SK-N-SH treated with all-trans-retinoic acid at 6 μM for 48 hours (cell line): Measurements from ENCODE around the gene MYH9.
"Not testable (repeated sequence)": the region's sequence is repeated elsewhere in the genome, so short reads cannot be mapped to it uniquely, and the experiment has no call there.

Experiments
- ATAC-seq: fragments of 200-7000 bp; cut with Tn5 transposase; 3 replicates; pipeline ENCODE4 v1.9.1; 2020; ENCODE audit warnings: mild to moderate bottlenecking, moderate library complexity
- ARNTL ChIP-seq: fragments of 450-650 bp; formaldehyde crosslinking; IDR thresholded peaks from 2 replicates; pipeline ENCODE4 v1.5.0; 2020; ENCODE audit warnings: low read depth, mild to moderate bottlenecking, moderate library complexity, borderline replicate concordance
- BACH2 ChIP-seq: fragments of 250-450 bp; sonication (Bioruptor Pico); IDR thresholded peaks from 2 replicates; pipeline ENCODE4 v1.9.0; 2021; ENCODE audit warnings: mild to moderate bottlenecking, borderline replicate concordance
- CSDC2 ChIP-seq: fragments of 250-450 bp; sonication (Bioruptor Pico); IDR thresholded peaks from 2 replicates; pipeline ENCODE4 v1.5.0; 2020; ENCODE audit warnings: mild to moderate bottlenecking, moderate library complexity
- ESRRG ChIP-seq: fragments of 250-450 bp; sonication (Bioruptor Pico); IDR thresholded peaks from 2 replicates; pipeline ENCODE4 v1.6.1; 2021; ENCODE audit warnings: mild to moderate bottlenecking
- GLIS3 ChIP-seq: fragments of 250-450 bp; sonication (Bioruptor Pico); IDR thresholded peaks from 2 replicates; pipeline ENCODE4 v1.5.0; 2020; ENCODE audit warnings: mild to moderate bottlenecking, moderate library complexity
- ISL1 ChIP-seq: fragments of 250-450 bp; sonication (Bioruptor Pico); IDR thresholded peaks from 2 replicates; pipeline ENCODE4 v2.1.2; 2022; ENCODE audit warnings: mild to moderate bottlenecking, moderate library complexity
- OSR1 ChIP-seq: fragments of 250-450 bp; sonication (Bioruptor Pico); IDR thresholded peaks from 2 replicates; pipeline ENCODE4 v1.8.0; 2022; ENCODE audit warnings: moderate library complexity, mild to moderate bottlenecking, inconsistent platforms
- PPARA ChIP-seq: fragments of 250-450 bp; sonication (Bioruptor Pico); IDR thresholded peaks from 2 replicates; pipeline ENCODE4 v1.5.0; 2020; ENCODE audit warnings: mild to moderate bottlenecking, borderline replicate concordance
- RARB ChIP-seq: fragments of 250-450 bp; sonication (Bioruptor Pico); IDR thresholded peaks from 2 replicates; pipeline ENCODE4 v1.8.0; 2021; ENCODE audit warnings: mild to moderate bottlenecking, moderate library complexity
- SNAI2 ChIP-seq: fragments of 250-450 bp; sonication (Bioruptor Pico); IDR thresholded peaks from 2 replicates; pipeline ENCODE4 v1.5.0; 2020; ENCODE audit warnings: mild to moderate bottlenecking, moderate library complexity
- TCF4 ChIP-seq: fragments of 250-450 bp; sonication (Bioruptor Pico); IDR thresholded peaks from 2 replicates; pipeline ENCODE4 v1.8.0; 2021; ENCODE audit warnings: mild to moderate bottlenecking, moderate library complexity, borderline replicate concordance
- TOX ChIP-seq: fragments of 250-450 bp; sonication (Bioruptor Pico); IDR thresholded peaks from 2 replicates; pipeline ENCODE4 v1.8.0; 2021; ENCODE audit warnings: mild to moderate bottlenecking, moderate library complexity, borderline replicate concordance
- ZC3H10 ChIP-seq: fragments of 250-450 bp; sonication (Bioruptor Pico); IDR thresholded peaks from 2 replicates; pipeline ENCODE4 v1.5.1; 2021; ENCODE audit warnings: mild to moderate bottlenecking, moderate library complexity
- ZFP3 ChIP-seq: fragments of 250-450 bp; sonication (Bioruptor Pico); IDR thresholded peaks from 2 replicates; pipeline ENCODE4 v1.5.0; 2020; ENCODE audit warnings: mild to moderate bottlenecking, moderate library complexity
- ZFP30 ChIP-seq: fragments of 450-650 bp; formaldehyde crosslinking; IDR thresholded peaks from 2 replicates; pipeline ENCODE4 v1.5.0; 2022; ENCODE audit warnings: mild to moderate bottlenecking, moderate library complexity
- ZNF565 ChIP-seq: fragments of 450-650 bp; formaldehyde crosslinking; conservative IDR thresholded peaks from 2 replicates; pipeline ENCODE4 v1.5.0; 2020; ENCODE audit warnings: low read depth, mild to moderate bottlenecking, moderate library complexity
- ZNF70 ChIP-seq: fragments of 450-650 bp; formaldehyde crosslinking; IDR thresholded peaks from 2 replicates; pipeline ENCODE4 v1.5.0; 2020; ENCODE audit warnings: mild to moderate bottlenecking, moderate library complexity
- ZNF8 ChIP-seq: fragments of 450-650 bp; formaldehyde crosslinking; IDR thresholded peaks from 2 replicates; pipeline ENCODE4 v1.5.0; 2020; ENCODE audit warnings: mild to moderate bottlenecking, moderate library complexity
- TF ChIP-seq, protein P1 (sequence below): fragments of 250-450 bp; sonication (Bioruptor Pico); IDR thresholded peaks from 2 replicates; pipeline ENCODE4 v1.5.1; 2020; ENCODE audit warnings: low read depth, mild to moderate bottlenecking, moderate library complexity
- TF ChIP-seq, protein P2 (sequence below): fragments of 250-450 bp; sonication (Bioruptor Pico); IDR thresholded peaks from 2 replicates; pipeline ENCODE4 v1.8.0; 2020; ENCODE audit warnings: mild to moderate bottlenecking, moderate library complexity, borderline replicate concordance
- TF ChIP-seq, protein P3 (sequence below): fragments of 250-450 bp; sonication (Bioruptor Pico); IDR thresholded peaks from 2 replicates; pipeline ENCODE4 v1.8.0; 2021; ENCODE audit warnings: low read depth, mild to moderate bottlenecking, moderate library complexity, borderline replicate concordance
- TF ChIP-seq, protein P4 (sequence below): fragments of 250-450 bp; sonication (Bioruptor Pico); IDR thresholded peaks from 2 replicates; pipeline ENCODE4 v1.5.1; 2021; ENCODE audit warnings: mild to moderate bottlenecking, moderate library complexity
- TF ChIP-seq, protein P5 (sequence below): fragments of 250-450 bp; sonication (Bioruptor Pico); IDR thresholded peaks from 2 replicates; pipeline ENCODE4 v1.5.0; 2020; ENCODE audit warnings: mild to moderate bottlenecking, moderate library complexity

MYH9 gene

DNA sequence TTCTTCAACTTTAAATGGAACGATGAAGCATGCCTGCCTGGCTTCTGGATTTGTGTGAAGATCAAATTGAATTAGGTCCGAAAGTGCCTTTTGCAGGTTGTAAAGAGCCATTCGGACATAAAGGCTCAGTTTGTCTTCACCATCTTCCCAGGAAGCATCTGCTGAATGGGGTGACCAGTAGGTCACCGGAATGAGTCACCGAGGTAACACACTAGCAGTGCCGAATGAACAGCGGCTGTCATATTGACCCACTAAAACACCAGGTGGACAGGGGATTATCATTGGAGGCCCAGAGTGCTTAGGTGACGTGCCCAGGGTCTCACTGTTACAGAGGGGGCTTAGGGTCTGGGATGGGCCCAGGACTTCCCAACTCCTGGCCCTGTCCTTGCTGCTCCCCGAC, 43.1 kb upstream of the MYH9 start:
- TF ChIP-seq PPARA (CRISPR knock-in tag) (no peak), RARB (CRISPR knock-in tag) (no peak), ISL1 (CRISPR knock-in tag) (no peak), ZNF8 (CRISPR knock-in tag) (no peak), ARNTL (CRISPR knock-in tag) (no peak), ZC3H10 (CRISPR knock-in tag) (no peak), ZFP30 (no peak), SNAI2 (CRISPR knock-in tag) (no peak), ZNF70 (CRISPR knock-in tag) (no peak), TOX (CRISPR knock-in tag) (no peak), ZFP3 (CRISPR knock-in tag) (no peak), GLIS3 (CRISPR knock-in tag) (no peak), TCF4 (CRISPR knock-in tag) (no peak), ESRRG (CRISPR knock-in tag) (no peak), BACH2 (no peak)
- TF ChIP-seq, protein P1, sequence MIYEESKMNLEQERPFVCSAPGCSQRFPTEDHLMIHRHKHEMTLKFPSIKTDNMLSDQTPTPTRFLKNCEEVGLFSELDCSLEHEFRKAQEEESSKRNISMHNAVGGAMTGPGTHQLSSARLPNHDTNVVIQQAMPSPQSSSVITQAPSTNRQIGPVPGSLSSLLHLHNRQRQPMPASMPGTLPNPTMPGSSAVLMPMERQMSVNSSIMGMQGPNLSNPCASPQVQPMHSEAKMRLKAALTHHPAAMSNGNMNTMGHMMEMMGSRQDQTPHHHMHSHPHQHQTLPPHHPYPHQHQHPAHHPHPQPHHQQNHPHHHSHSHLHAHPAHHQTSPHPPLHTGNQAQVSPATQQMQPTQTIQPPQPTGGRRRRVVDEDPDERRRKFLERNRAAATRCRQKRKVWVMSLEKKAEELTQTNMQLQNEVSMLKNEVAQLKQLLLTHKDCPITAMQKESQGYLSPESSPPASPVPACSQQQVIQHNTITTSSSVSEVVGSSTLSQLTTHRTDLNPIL (CRISPR knock-in tag): no peak
- TF ChIP-seq, protein P2, sequence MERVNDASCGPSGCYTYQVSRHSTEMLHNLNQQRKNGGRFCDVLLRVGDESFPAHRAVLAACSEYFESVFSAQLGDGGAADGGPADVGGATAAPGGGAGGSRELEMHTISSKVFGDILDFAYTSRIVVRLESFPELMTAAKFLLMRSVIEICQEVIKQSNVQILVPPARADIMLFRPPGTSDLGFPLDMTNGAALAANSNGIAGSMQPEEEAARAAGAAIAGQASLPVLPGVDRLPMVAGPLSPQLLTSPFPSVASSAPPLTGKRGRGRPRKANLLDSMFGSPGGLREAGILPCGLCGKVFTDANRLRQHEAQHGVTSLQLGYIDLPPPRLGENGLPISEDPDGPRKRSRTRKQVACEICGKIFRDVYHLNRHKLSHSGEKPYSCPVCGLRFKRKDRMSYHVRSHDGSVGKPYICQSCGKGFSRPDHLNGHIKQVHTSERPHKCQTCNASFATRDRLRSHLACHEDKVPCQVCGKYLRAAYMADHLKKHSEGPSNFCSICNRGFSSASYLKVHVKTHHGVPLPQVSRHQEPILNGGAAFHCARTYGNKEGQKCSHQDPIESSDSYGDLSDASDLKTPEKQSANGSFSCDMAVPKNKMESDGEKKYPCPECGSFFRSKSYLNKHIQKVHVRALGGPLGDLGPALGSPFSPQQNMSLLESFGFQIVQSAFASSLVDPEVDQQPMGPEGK (CRISPR knock-in tag): no peak
- ATAC-seq: no peak

DNA sequence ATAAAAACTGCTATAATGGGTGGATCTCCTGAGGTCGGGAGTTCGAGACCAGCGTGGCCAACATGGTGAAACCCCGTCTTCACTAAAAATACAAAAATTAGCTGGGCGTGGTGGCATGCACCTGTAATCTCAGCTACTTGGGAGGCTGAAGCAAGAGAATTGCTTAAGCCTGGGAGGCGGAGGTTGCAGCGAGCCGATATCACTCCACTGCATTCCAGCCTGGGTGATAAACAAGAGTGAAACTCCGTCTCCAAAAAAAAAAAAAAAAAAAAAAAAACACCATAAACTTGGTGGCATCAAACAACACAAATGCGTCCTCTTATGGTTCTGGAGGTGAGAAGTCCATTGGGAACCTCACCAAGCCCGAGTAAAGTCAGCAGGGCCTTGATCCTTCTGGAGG, 40.2 kb upstream of the MYH9 start:
- ATAC-seq: not testable (repeated sequence)

DNA sequence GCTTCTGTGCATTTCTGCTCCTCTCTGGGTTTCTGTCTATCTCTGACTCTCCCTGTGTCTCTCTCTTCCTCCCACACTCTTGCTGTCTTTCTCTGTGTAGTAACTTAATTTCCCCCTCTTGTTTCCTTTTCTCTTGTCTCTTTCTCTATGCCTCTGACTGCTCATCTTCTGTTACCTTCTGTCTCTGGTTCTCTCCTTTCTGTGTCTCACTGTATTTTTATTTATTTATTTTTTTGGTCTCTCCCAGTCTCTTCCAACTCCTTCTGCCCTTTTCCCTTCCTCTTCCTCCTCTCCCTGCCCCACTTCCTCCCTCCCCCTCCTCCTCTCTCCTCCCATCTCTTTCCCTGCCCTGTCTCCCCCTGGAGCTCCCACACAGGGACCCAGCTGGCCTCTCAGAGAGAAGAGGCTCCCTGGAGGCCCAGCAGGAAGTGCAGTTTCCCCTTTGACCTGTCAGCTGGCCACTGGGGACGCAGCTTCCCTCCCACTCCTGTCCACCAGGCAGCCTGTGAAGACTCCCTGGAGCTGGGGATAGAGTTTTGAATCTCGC, 38.3 kb upstream of the MYH9 start:
- ATAC-seq: peak; percentile 63
- TF ChIP-seq, protein P3, sequence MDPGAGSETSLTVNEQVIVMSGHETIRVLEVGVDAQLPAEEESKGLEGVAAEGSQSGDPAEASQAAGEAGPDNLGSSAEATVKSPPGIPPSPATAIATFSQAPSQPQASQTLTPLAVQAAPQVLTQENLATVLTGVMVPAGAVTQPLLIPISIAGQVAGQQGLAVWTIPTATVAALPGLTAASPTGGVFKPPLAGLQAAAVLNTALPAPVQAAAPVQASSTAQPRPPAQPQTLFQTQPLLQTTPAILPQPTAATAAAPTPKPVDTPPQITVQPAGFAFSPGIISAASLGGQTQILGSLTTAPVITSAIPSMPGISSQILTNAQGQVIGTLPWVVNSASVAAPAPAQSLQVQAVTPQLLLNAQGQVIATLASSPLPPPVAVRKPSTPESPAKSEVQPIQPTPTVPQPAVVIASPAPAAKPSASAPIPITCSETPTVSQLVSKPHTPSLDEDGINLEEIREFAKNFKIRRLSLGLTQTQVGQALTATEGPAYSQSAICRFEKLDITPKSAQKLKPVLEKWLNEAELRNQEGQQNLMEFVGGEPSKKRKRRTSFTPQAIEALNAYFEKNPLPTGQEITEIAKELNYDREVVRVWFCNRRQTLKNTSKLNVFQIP: no peak
- no peak for TF ChIP-seq CSDC2 (CRISPR knock-in tag)
- TF ChIP-seq BACH2: no peak
- no peak for TF ChIP-seq TOX (CRISPR knock-in tag)
- TF ChIP-seq TCF4 (CRISPR knock-in tag): no peak
- no peak for TF ChIP-seq PPARA (CRISPR knock-in tag)
- no peak for TF ChIP-seq RARB (CRISPR knock-in tag)
- no peak for TF ChIP-seq ZFP30
- TF ChIP-seq ZFP3 (CRISPR knock-in tag): no peak
- TF ChIP-seq ZNF70 (CRISPR knock-in tag): no peak
- no peak for TF ChIP-seq ISL1 (CRISPR knock-in tag)
- TF ChIP-seq, protein P1 (CRISPR knock-in tag): no peak
- TF ChIP-seq ESRRG (CRISPR knock-in tag): no peak
- TF ChIP-seq ZNF8 (CRISPR knock-in tag): no peak

DNA sequence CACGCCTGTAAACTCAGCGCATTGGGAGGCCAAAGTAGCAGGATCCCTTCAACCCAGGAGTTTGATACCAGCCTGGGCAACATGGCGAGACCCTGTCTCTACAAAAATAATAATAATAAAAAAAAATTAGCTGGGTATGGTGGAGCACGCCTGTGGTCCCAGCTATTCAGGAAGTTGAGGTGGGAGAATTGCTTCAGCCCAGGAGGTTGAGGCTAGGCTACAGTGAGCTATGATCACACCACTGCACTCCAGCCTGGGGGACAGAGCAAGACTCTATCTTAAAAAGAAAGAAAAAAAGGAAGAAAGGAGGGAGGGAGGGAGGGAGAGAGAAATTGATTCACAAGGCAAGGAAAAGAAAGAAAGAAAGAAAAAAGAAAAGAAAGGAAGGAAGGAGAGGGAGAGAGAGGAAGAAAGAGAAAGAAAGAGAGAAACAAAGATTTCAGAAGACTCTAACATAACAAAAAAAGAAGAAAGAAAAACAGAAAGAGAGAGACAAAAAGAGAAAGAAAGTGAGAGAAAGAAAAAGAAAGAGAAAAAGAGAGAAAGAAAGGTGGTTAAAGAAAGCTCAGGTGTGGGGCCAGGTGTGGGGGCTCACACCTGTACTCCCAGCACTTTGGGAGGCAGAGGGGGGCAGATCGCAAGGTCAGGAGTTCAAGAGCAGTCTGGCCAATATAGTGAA, 37.3 kb upstream of the MYH9 start:
- no peak for ATAC-seq
- no peak for TF ChIP-seq ZFP3 (CRISPR knock-in tag)
- no peak for TF ChIP-seq ZNF565 (CRISPR knock-in tag)
- TF ChIP-seq, protein P1 (CRISPR knock-in tag): no peak
- no peak for TF ChIP-seq GLIS3 (CRISPR knock-in tag)
- TF ChIP-seq, protein P4, sequence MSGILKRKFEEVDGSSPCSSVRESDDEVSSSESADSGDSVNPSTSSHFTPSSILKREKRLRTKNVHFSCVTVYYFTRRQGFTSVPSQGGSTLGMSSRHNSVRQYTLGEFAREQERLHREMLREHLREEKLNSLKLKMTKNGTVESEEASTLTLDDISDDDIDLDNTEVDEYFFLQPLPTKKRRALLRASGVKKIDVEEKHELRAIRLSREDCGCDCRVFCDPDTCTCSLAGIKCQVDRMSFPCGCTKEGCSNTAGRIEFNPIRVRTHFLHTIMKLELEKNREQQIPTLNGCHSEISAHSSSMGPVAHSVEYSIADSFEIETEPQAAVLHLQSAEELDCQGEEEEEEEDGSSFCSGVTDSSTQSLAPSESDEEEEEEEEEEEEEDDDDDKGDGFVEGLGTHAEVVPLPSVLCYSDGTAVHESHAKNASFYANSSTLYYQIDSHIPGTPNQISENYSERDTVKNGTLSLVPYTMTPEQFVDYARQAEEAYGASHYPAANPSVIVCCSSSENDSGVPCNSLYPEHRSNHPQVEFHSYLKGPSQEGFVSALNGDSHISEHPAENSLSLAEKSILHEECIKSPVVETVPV (CRISPR knock-in tag): no peak
- no peak for TF ChIP-seq ZNF70 (CRISPR knock-in tag)
- no peak for TF ChIP-seq CSDC2 (CRISPR knock-in tag)
- no peak for TF ChIP-seq TCF4 (CRISPR knock-in tag)
- TF ChIP-seq PPARA (CRISPR knock-in tag): no peak
- TF ChIP-seq OSR1 (CRISPR knock-in tag): no peak
- no peak for TF ChIP-seq ZC3H10 (CRISPR knock-in tag)
- TF ChIP-seq, protein P5, sequence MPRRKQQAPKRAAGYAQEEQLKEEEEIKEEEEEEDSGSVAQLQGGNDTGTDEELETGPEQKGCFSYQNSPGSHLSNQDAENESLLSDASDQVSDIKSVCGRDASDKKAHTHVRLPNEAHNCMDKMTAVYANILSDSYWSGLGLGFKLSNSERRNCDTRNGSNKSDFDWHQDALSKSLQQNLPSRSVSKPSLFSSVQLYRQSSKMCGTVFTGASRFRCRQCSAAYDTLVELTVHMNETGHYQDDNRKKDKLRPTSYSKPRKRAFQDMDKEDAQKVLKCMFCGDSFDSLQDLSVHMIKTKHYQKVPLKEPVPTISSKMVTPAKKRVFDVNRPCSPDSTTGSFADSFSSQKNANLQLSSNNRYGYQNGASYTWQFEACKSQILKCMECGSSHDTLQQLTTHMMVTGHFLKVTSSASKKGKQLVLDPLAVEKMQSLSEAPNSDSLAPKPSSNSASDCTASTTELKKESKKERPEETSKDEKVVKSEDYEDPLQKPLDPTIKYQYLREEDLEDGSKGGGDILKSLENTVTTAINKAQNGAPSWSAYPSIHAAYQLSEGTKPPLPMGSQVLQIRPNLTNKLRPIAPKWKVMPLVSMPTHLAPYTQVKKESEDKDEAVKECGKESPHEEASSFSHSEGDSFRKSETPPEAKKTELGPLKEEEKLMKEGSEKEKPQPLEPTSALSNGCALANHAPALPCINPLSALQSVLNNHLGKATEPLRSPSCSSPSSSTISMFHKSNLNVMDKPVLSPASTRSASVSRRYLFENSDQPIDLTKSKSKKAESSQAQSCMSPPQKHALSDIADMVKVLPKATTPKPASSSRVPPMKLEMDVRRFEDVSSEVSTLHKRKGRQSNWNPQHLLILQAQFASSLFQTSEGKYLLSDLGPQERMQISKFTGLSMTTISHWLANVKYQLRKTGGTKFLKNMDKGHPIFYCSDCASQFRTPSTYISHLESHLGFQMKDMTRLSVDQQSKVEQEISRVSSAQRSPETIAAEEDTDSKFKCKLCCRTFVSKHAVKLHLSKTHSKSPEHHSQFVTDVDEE: no peak
- TF ChIP-seq ARNTL (CRISPR knock-in tag): no peak
